A549 treated with AZD2906 at 1 μM for 4 hours (cell line): ENCODE measurements around the gene AMY2B. TPM values are rescaled to one million over a fixed set of nuclear protein-coding genes. Genes with fewer than 3 reads are reported as not detected.

Experiments used
- total RNA-seq: library from RNA; stranded (reverse); fragments of 200-300 nt; extraction: Qiagen RNA extraction; gene quantifications from 5 replicates; pipeline ENCODE4 v1.2.3, GENCODE V29; 2022

Gene AMY2B
- 0.39 to 0.64 TPM (median 0.47 TPM) in 5 replicates for total RNA-seq

GRCh38 chr1:103571289-103571688, at the start of gene AMY2B:
TSS of gene AMY2B (plus strand) at chr1:103571589. CDS start at chr1:103571603, 14 bp downstream.

DNA sequence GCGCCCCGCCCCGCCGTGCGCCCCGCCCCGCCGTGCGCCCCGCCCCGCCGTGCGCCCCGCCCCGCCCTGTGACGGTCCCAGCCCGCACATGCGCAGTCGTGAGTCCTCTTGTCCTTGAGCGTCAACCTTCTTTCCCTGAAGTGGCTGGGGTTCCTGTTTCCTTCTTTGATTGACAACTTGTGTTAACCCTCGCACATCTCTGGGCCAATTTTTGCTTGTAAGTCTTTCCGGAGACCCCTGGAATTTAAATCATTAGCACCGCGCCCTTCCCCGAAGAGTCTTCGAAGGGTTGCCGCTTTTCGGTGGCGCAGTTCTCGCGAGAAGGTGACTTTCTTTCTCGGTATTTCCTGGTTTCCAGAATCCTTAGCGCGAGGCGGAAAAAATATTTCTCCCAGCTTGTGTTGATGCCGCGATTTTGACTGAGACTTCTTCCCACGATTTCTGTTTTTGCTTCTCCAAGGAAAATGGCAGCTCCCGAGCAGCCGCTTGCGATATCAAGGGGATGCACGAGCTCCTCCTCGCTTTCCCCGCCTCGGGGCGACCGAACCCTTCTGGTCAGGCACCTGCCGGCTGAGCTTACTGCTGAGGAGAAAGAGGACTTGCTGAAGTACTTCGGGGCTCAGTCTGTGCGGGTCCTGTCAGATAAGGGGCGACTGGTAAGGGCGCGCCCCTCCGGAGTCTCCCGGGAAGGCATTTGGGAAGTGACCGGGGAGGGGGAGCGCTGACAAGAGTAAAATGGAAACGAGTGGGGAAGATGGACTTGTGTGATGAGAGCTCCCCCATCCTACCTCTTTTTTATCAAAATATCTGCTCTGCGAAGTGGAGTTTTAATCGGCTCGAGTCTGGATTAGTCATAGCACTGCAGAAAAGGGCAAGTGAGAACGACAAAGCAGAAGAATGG, 45.5 kb upstream of the AMY2B start, which contains the start of gene RNPC3:
Gene RNPC3 (plus strand): TSS at position 93 of the 901 bp plus-strand sequence. CDS start 372 bp downstream, at position 465.

DNA sequence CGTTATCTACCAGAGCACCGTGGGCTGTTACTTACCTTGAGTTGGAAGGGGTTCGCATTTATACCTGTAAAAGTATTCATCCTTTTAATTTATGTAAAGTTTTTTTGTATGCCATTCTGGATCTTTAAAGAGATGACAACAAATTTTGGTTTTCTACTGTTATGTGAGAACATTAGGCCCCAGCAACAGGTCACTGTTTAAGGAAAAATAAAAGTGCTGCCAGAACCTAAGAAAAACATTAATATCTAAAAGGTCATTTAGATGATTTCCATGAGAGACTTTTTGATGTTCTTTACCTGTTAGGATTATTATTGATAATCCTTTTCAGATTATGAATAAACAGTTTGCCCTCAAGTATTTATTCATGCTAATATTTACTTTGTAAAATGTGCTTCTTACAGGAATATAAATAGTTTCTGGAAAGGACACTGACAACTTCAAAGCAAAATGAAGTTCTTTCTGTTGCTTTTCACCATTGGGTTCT, 45.6 kb downstream of the AMY2B start, which contains the start of gene AMY2A:
Gene AMY2A (plus strand): TSS at position 434 of the 484 bp plus-strand sequence. CDS start 14 bp downstream, at position 448.

Other genes starting within 250 kb of the AMY2B start
- gene RNPC3, start 45.9 kb upstream of the AMY2B start, total RNA-seq = 4.9 to 7.1 TPM (median 5.5 TPM) in 5 replicates
- gene AMY2A, start 45.8 kb downstream of the AMY2B start, total RNA-seq = not detected in 5 replicates
- gene AMY1A, start 84.2 kb downstream of the AMY2B start, total RNA-seq = not detected in 5 replicates
- gene AMY1B, start 124.6 kb downstream of the AMY2B start, total RNA-seq = not detected in 5 replicates
- not detected in 5 replicates for gene AMY1C, start 178.3 kb downstream of the AMY2B start, total RNA-seq